Measurements from ENCODE around the gene GALNT16.
"Not testable (repeated sequence)": the region's sequence is repeated elsewhere in the genome, so short reads cannot be mapped to it uniquely, and the experiment has no call there.

Gene GALNT16

GRCh38 chr14:69259527-69260189 lies at the start of gene GALNT16:
Gene GALNT16, plus strand, starts transcription at chr14:69260158. Its CDS starts 133 bp downstream, at chr14:69260291.
- DNase-seq (ENCODE audit: low read depth in 2 of 2), result no peak

- DNase-seq (ENCODE audit: low read depth in 2 of 2), result no peak
Measured at GRCh38 chr14:69214393-69214792, 45.6 kb upstream of the GALNT16 start.

DNA sequence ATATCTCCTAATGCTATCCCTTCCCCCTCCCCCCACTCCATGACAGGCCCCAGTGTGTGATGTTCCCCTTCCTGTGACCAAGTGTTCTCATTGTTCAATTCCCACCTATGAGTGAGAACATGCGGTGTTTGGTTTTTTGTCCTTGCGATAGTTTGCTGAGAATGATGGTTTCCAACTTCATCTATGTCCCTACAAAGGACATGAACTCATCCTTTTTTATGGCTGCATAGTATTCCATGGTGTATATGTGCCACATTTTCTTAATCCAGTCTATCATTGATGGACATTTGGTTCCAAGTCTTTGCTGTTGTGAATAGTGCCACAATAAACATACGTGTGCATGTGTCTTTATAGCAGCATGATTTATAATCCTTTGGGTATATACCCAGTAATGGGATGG lies 42.3 kb upstream of the GALNT16 start:
- DNase-seq (ENCODE audit: low read depth in 2 of 2), result not testable (repeated sequence)

DNA sequence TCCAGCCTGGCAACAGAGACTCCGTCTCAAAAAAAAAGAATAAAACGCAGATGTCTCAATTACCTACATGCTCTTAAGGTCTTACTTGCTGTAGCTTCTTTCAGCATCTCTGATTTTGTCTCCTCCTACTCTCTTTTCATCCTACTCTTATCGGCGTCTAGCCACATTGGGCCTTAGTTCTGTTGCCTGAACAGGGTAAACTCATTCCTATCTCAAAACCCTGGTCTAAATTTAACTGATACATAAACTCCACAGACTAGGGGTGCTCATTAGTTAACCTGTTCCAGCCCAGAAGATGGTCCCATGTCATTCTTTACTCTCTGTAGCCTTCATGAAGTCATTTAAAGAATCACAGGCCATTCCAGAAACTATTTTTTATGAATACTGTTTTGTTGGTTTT lies 35.0 kb upstream of the GALNT16 start:
- no peak for DNase-seq (ENCODE audit: low read depth in 2 of 2)

DNA sequence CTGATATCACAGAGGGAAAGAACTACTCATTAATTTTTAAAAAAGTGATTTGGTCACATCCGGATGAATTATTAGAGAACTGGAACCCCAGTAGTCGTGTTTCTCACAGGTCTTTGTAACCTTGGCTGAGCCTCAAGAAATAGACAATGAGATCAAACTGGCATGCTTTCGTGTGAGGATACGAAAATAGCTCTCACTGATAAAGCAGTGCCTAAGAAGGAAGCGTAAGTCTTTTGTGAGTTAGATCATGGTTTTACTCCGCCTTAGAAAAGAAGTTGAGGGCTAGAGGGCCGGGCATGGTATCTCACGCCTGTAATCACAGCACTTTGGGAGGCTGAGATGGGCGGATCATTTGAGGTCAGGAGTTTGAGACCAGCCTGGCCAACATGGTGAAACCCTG lies 33.8 kb upstream of the GALNT16 start:
- no peak for DNase-seq (ENCODE audit: low read depth in 2 of 2)

- no peak for DNase-seq (ENCODE audit: low read depth in 2 of 2)
Measured at GRCh38 chr14:69226736-69227135, 33.2 kb upstream of the GALNT16 start.

DNA sequence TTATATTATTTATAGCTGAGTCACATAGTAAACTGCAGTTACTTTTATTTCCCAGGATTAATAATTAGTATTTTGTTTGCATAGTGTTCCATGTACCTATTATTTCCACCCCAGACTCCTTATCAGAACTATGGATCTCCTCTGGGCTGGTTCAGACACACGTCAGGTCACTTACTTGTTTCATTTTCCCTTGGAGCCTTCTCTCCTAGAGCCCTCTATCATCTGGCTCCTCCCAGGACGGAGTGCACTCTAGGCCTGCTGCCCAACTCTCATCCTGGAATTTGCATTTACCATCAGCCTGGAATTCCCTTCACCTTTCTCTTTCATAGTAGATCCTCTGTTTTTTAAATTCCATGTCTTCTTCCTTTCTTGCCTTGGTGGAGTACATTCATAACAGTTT lies 28.5 kb upstream of the GALNT16 start:
- DNase-seq (ENCODE audit: low read depth in 2 of 2), result no peak

DNA sequence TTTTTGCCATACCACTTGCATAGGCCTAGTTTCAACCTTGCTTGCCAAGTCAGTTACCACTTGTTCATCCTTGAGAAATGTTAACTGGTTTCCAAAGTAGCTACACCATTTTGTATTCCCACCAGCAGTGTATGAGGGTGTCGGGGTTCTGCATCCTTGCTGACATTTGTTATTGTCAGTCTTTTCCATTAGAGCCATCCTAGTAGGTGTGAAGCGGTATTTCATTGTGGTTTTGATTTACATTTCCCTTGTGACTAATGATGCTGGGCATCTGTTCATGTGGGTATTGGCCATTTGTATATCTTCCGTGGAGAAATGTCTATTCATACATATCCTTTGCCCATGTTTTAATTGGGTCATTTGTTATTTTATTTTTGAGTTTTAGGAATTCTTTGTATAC lies 27.6 kb upstream of the GALNT16 start:
- DNase-seq (ENCODE audit: low read depth in 2 of 2), result no peak

- DNase-seq (ENCODE audit: low read depth in 2 of 2), result no peak
Measured at GRCh38 chr14:69234106-69234505, 25.9 kb upstream of the GALNT16 start.

DNA sequence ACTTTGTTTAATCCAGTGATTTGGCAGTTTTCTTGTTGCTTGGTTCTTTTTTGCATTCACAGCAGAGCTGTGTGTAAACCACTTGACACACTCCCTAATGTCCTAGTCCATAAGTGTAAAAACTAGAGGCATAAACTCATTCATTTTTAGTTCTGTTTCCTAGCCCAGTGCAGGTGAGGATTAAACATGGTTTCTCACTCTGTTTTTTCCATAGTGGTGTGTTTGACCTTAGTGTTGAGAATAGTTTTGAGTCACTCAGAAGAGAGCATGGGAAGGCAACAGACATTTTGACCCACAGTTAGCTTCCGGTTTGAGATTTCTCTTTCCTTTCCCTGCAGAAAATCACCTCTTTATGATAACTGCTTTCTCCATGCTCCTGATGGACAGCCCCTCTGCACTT lies 24.2 kb upstream of the GALNT16 start:
- no peak for DNase-seq (ENCODE audit: low read depth in 2 of 2)

- no peak for DNase-seq (ENCODE audit: low read depth in 2 of 2)
Measured at GRCh38 chr14:69237142-69237541, 22.8 kb upstream of the GALNT16 start.

DNA sequence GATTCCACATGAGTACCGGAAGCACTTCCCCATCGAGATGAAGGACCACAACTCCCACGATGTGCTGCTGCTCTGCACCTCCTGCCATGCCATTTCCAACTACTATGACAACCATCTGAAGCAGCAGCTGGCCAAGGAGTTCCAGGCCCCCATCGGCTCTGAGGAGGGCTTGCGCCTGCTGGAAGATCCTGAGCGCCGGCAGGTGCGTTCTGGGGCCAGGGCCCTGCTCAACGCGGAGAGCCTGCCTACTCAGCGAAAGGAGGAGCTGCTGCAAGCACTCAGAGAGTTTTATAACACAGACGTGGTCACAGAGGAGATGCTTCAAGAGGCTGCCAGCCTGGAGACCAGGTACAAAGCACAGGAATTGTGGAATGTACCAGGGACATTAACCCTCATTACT lies 22.4 kb upstream of the GALNT16 start:
- no peak for DNase-seq (ENCODE audit: low read depth in 2 of 2)

GRCh38 chr14:69238883-69239282 lies 21.1 kb upstream of the GALNT16 start:
- DNase-seq (ENCODE audit: low read depth in 2 of 2), result no peak

DNA sequence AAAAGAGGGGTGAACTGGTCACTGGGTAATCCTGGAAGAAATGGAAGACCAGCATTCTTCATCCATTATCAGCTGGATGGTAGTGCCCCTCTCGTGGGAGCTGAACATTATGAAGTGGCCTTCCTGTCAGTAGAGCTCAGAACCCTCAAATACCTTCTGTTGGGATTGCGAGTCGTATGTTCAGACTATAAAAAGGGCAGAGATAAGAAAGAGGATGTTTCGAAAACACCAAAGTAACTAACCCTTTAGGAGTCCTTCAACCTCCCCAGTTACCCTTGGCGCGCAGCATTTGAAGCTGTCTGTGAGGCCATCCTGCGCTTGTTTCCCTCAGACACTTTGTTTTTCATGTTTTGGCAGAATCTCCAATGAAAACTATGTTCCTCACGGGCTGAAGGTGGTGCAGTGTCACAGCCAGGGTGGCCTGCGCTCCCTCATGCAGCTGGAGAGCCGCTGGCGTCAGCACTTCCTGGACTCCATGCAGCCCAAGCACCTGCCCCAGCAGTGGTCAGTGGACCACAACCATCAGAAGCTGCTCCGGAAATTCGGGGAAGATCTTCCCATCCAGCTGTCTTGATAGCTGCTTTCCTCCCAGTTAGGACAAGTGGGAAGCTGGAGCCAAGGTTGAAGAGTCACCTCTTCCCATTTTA lies 19.3 kb upstream of the GALNT16 start:
- DNase-seq (ENCODE audit: low read depth in 2 of 2), result no peak

DNA sequence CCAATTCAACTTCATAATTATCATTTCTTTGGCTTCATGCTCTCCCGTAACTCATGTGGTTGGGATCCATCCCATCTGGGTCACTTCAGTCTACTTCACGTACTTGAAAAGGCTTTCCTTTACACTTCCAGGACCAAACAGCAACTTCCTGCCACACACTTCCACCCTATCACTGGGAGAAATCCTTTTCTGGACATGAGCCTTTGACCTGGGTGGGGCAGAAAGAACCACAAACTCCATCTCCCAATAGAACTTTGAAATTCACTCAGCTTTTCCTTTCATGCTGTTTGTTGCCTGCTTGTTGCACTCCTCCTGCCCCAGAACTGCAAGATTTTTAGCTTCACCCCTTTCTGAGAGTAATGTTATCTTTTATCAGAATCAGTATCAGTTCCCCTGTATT lies 18.4 kb upstream of the GALNT16 start:
- DNase-seq (ENCODE audit: low read depth in 2 of 2), result no peak

GRCh38 chr14:69242311-69243224 lies 17.4 kb upstream of the GALNT16 start:
- DNase-seq (ENCODE audit: low read depth in 2 of 2), result peak in 1 of 2 experiments; percentile 46

DNA sequence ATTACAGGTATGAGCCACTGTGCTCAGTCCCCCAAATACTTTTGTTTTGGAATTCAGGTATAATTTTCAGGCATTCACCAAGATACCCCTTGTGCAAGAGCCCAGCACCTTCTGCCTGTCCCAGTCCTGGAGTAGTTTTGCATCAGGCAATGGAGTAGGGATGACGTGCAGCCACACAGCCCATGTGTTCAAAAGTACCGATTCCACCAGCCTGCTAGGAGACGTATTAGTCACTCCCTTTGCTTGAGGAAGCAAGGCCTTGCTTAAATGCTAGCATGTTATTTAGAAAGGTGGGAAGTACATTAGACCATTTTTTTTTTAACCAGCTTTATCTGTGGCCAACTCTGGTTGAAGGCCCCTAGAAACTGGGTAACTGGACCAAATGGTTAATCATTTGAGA lies 15.0 kb upstream of the GALNT16 start:
- DNase-seq (ENCODE audit: low read depth in 2 of 2), result no peak

DNA sequence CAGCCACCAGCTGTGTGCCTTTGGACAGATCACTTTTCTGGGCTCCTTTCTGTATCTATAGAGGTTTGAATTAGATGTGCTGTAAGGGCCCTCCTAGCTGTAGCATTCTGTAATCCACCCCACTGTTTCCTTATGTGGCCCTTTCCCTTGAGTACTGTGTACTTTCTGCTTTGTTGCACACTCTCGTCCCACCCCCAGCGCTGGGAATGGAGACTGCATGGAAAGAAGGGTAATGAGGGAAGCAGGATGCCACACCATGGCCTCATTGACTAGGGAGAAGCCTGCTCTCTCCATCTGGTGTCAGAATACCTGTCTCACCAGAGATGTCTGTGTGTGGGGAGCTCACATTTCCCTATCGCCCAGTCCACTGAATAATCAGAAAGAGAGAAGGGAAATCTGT lies 13.6 kb upstream of the GALNT16 start:
- no peak for DNase-seq (ENCODE audit: low read depth in 2 of 2)

GRCh38 chr14:69247676-69248440 lies 12.1 kb upstream of the GALNT16 start:
- no peak for DNase-seq (ENCODE audit: low read depth in 2 of 2)

DNA sequence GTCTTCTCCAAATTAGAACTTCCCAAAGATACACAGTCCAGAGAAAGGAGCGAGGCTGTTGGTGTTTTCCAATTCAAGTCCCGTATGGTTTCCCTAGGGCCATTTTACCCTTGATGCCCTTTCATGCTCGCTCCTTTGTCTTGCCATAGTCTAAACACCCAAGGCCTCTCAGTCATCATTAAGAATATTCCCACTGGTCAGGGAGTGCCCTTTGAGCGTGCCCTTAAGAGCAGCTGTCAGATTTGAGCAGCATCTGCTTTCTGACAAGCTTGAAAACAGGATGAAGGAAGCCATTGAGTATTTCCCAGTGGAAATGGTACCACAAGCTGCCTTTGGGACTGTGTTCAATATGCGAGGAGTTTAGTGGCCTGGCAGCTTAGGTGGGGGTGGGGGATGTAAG lies 10.4 kb upstream of the GALNT16 start:
- DNase-seq (ENCODE audit: low read depth in 2 of 2), result no peak

GRCh38 chr14:69252851-69253250 lies 7.1 kb upstream of the GALNT16 start:
- no peak for DNase-seq (ENCODE audit: low read depth in 2 of 2)

DNA sequence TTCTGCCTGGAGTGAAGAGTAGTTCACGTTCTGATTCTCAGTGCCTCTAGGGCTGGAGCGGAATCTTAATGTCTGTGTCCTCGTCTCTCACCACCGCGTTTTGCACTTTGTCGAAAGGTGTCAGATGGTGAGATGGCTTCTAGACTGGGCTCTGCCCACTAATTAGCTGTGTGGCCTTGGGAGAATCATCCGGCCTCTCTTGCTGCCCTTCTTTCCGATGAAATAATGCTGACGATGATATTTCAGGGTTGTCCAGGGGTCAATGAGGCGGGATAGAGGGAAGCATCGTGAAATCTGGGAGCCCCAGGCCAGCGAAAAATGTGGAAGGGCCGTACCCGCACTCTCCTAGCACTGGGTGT lies 811 bp upstream of the GALNT16 start:
- DNase-seq (ENCODE audit: low read depth in 2 of 2), result no peak
